Mammary epithelial cell (primary cell): ENCODE data around the gene BPIFA1.

Experiments
- EZH2 ChIP-seq: IDR thresholded peaks from 2 replicates; pipeline ENCODE4 v1.6.1; 2012; ENCODE audit warnings: low read length, inconsistent platforms, borderline replicate concordance
- TF ChIP-seq, protein P1 (sequence below), 2 donors: IDR thresholded peaks in 1 of 2; conservative IDR thresholded peaks in 1 of 2; 2 replicates each; pipeline ENCODE4 v1.5.1; 2011 to 2012; ENCODE audit warnings: inconsistent platforms in 2 of 2, low read length in 2 of 2, mild to moderate bottlenecking in 2 of 2, control low read depth in 1 of 2, low read depth in 1 of 2; ENCODE audit not compliant: insufficient read depth in 1 of 2; ENCODE audit errors: extremely low read depth in 1 of 2

DNA sequence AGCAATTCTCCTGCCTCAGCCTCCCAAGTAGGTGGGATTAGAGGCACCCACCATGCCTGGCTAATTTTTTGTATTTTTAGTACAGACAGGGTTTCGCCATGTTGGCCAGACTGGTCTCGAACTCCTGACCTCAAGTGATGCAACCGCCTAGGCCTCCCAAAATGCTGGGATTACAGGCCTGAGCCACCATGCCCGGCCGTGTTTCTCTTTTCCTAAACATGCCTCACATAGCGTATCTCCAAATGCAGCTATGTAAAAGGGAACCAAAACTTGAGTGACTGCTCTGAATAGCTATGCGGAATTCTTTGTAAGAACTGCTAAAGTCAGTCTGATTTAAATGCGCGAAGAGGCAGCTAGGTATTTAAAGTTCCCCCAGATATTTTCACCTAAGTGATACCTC, 47.4 kb upstream of the BPIFA1 start:
- TF ChIP-seq, protein P1, sequence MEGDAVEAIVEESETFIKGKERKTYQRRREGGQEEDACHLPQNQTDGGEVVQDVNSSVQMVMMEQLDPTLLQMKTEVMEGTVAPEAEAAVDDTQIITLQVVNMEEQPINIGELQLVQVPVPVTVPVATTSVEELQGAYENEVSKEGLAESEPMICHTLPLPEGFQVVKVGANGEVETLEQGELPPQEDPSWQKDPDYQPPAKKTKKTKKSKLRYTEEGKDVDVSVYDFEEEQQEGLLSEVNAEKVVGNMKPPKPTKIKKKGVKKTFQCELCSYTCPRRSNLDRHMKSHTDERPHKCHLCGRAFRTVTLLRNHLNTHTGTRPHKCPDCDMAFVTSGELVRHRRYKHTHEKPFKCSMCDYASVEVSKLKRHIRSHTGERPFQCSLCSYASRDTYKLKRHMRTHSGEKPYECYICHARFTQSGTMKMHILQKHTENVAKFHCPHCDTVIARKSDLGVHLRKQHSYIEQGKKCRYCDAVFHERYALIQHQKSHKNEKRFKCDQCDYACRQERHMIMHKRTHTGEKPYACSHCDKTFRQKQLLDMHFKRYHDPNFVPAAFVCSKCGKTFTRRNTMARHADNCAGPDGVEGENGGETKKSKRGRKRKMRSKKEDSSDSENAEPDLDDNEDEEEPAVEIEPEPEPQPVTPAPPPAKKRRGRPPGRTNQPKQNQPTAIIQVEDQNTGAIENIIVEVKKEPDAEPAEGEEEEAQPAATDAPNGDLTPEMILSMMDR (conservative IDR thresholded peaks at IDR 0.05 in 1 of 2, IDR thresholded peaks at IDR 0.05 in 1 of 2; ENCODE audit: extremely low read depth in 1 of 2, insufficient read depth in 1 of 2, low read depth in 1 of 2, low read length in 2 of 2), result no peak
- TF ChIP-seq EZH2, result no peak
